Measurements from ENCODE around the gene PPM1B.
"Not testable (repeated sequence)": the region's sequence is repeated elsewhere in the genome, so short reads cannot be mapped to it uniquely, and the experiment has no call there.

The PPM1B gene

GRCh38 chr2:44168681-44169154 is at the start of gene PPM1B:
Gene PPM1B, plus strand, starts transcription at chr2:44168875. Its CDS starts 32,325 bp downstream, at chr2:44201200.
- peak; percentile 100 for DNase-seq

DNA sequence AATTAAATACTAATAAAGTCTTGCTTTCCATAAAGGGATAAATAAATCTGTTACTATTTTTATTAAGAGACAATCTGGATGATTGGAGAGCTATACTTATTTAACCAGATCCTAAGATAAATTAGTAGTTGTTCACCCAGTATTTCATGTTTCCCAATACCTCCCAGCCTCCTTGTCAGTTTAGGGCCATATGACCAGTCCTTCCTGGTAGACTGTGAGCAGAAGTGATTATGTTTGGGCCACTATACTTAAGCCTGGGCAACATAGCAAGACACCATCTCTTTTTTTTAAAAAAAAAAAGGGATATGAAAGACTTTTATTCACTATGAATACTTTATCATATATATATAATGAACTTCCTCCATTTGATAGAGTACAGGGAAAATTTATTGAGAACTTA is 48.8 kb upstream of the PPM1B start:
- DNase-seq = no peak

DNA sequence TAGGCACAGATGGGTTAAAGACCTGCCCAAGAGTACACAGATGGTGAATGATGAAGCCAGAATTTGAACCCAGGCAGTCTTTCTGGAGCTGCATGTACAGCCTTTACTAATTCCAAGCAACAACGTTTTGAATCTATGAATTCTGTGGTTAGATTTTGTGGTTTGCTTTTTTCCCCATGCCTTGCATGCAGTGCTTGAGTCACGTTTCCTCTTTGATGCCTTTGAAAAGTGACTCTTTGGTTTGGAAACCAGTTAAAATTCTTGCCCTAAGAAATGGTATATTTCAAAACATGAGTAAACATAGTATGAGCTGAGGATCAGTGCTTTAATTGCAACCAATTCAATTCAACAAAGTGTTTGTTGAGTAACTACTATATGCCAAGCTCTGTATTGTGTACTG is 48.2 kb upstream of the PPM1B start:
- no peak for DNase-seq

DNA sequence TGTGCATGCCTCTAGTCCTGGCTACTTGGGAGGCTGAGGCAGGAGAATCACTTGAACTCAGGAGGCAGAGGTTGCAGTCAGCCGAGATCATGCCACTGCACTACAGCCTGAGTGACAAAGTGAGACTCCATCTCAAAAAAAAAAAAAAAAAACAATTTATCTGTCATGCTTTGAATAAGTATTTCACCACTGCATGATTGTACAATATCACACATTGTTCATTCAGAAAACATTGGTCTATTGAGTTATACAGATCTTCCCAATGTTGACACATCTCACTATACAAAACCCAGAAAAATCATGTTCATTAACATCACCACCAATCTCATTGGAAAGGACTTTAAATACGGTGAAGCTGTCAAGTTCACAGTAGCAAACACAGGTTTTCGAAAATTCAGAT is 46.8 kb upstream of the PPM1B start:
- no peak for DNase-seq

- DNase-seq = no peak
Measured at GRCh38 chr2:44124500-44124899, 44.2 kb upstream of the PPM1B start.

GRCh38 chr2:44126106-44126797 is 42.4 kb upstream of the PPM1B start:
- DNase-seq = no peak

- DNase-seq = no peak
Measured at GRCh38 chr2:44130441-44130840, 38.2 kb upstream of the PPM1B start.

DNA sequence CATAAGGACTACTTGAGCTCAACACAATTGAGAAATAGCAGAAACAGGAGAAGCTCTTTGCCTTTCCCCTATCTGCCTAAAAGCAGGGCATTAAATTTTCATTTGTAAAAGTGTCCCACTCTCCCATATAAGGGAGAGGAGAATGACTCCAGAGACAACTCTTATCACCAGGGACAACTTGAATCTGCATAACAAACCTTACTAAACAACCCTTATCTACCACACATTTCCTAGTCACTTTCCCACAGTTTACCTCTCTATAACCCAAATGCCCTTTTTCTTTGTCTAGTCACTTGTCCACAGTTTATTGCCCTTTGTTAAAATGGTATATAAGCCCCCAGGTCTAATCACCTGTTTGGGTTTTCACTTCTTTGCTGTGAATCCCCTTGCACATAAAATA is 37.5 kb upstream of the PPM1B start:
- no peak for DNase-seq

- not testable (repeated sequence) for DNase-seq
Measured at GRCh38 chr2:44133602-44134001, 35.1 kb upstream of the PPM1B start.

- no peak for DNase-seq
Measured at GRCh38 chr2:44134848-44135247, 33.8 kb upstream of the PPM1B start.

GRCh38 chr2:44135296-44135695 is 33.4 kb upstream of the PPM1B start:
- DNase-seq = no peak

DNA sequence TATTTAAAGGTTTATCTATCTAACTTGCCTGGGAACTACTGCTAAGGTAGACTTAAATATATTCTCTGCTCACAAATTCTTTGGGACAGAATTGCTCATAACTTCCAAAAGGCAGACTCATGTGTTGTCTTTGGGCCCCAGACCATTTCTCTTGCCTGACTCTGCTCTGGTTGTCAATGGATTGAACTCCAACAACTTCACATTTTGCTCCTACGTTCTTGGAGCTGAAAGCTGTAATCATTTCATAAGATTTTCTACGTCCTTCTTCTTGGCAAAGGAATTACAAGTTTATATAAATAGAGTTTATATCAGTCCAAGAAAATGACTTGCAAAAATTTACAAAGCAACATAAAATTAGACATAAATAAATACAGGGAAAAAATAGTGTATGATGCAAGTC is 32.9 kb upstream of the PPM1B start:
- DNase-seq = no peak

DNA sequence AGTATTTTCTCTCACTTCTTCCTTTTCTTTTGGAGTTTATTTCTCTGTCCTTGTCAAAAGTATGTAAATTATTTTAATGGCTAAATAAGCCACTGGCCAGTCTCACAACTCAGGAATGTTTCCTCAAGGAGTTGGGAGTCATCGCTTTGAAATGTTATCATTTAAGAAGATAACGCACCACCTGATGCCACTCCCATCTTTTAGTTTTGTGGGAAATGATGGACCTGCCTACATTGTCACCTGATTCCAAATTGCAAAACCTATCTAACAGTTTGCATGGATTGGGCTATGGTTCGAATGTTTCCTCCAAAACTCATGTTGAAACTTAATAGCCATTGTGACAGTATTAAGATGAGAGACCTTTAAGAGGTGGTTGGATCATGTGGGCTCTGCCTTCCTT is 32.4 kb upstream of the PPM1B start:
- DNase-seq = no peak

DNA sequence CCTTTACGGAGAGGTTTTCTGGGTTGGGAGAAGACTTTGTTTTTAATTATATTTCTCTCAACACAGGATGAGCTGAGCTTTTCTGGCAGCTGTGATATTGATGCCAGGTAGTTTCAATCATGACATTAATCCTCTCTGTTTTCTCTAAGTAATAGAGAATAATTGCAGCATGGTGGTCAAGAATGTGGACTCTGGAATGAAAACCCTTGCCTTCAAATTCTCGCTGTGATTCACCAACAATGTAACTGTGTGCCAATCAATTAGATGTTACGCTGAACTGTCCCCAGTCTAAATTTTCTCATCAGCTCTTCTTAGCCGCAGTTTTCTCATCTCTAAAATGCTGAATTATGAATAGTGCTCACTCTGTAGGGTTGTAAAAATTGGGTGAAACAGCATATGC is 31.6 kb upstream of the PPM1B start:
- DNase-seq = no peak

DNA sequence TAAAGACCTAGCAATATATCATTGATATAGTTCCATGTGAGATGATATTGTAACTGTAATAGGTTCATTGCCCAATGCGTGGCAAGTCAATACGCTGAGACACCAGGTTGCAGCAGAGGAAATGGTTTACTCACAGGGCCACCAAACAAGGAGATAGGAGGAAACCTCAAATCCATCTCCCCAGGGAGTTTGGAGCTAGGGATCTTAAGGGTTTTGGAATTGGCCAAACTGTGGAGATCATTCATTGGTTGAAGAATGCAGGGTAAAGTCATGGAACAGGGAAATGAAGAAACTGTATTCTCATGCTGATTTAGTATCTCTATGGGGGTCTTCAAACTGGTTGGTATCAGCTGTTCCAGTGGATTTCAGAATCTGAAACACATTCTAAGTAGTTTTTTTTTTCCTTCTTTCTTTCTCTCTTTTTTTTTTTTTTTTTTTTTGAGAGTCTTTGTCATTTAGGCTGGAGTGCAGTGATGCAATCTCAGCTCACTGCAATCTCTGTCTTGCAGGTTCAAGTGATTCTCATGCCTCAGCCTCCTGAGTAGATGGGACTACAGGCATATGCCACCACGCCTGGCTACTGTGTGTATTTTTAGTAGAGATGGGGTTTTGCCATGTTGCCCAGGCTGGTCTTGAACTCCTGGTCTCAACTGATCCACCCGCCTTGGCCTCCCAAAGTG is 30.7 kb upstream of the PPM1B start:
- DNase-seq = no peak

DNA sequence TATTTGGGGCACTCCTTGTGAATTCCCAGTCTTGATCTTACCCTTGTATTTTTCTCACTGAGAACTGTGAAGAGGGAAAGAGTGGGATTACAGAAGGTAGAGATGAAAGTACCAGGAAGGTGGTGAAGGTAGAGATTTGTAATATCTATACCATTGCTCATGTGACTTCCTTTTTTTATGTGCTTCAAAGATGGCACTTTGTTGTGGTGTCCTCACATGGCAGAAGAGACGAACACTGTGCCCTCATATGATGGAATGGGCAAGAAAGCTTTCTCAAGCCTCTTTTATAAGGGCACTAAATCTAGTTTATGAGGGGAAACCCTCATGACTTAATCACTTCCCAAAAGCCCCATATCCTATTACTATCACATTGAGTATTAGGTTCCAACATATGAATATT is 28.9 kb upstream of the PPM1B start:
- DNase-seq = no peak

DNA sequence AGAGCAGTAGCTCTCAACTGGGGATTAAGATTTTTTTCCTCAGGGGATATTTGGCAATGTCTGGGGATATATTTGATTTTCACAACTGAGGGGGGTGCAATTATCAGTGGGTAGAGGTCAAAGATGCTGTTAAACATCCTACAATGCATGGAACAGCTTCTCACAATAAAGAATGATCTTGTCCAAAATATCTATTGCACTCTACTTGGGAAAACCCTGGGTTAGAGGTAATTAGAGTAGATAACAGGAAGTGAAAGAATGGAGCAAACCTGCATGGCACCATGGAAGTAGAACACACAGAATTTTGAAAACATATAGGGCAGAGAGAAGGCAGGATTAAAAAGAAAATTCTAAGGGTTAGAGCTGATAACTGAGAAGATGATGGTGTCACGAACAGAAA is 26.4 kb upstream of the PPM1B start:
- DNase-seq = no peak

- no peak for DNase-seq
Measured at GRCh38 chr2:44143701-44144100, 25.0 kb upstream of the PPM1B start.

- no peak for DNase-seq
Measured at GRCh38 chr2:44148999-44149398, 19.7 kb upstream of the PPM1B start.

DNA sequence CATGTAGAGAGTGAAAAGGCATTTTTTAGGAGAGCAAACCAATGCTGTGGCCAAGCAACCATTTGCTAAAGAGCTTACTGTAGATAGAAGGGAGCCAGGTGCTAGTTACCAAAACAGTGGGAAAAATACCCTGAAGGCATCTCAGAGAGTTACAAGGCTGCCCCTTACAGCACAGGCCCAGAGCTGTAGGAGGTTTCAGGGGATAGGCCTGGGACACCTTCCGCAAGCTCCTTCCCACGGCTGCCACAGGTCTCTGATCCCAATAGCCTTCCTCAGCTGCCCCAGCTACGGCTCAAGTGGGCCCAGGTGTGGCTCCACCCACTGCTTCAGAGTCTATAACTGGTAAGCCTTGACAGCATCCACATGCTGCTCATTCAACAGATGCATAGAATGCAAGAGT is 18.2 kb upstream of the PPM1B start:
- DNase-seq = no peak

DNA sequence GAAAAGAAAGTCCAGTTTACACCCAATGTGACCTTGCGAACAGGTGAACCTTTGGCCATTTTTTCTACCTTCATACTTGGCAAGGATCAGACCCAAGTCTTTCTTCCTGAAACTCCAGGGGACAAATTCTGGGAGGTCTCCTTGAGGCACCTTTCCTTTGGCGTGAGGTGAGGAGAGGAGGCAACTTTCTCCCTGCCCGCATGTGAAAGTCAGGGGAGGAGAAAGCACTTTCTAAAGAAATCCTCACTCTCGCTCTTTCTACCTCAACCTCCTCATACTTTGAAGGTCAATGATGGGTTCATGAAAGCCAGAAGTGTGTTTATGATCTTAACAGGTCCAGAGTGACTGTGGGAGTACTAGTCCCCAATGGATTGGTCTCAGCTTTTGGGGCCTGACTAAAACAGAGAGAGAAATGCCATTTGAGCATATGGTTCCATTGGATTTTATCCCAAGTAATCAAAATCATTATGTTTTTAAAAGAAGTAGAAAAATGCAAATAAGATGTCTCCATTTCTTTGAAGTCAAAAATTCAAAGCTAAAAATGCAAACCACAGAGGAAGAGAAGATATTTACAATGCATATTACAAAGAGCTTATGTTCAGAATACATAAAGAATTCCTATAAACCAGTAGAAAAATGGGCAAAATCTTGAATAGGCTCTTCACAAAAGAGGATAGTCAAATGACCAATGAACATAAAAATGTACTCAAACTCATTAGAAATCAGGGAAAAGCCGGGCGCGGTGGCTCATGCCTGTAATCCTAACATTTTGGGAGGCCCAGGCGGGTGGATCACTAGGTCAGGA is 15.6 kb upstream of the PPM1B start:
- DNase-seq = no peak

DNA sequence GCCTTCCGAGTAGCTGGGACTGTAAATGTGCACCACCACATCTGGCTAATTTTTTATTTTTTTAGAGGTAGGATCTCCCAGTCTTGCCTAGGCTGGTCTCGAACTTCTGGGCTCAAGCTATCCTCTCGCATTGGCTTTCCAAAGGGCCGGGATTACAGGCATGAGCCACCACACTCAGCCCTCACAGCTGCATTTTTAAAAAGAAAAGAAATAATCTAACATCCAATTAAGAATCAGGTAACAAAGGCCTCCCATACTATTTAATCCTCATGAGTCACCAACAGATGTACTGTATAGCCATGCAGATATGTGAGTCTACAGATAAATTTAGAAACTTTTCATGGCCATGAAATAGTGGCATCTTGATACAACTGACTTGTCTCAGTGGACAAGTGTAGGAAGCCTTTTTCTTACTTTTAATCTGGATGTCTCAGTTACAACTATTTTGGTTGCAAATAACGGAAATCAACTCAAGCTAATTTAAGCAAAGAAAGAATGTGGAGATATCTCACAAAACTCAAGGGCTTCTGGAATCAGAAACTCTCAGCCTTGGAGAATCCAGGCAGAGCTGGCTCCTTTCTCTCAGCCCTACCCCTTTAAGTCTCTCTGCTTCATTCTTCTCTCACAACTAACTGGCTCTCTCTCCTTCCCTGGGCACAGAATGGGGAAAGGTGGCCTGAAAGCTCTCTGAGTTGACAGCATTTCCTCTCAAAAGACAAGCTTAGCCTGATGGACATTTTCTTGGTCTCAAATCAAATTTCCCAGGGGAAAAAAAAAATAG is 12.8 kb upstream of the PPM1B start:
- DNase-seq = no peak

GRCh38 chr2:44163777-44164176 is 4.9 kb upstream of the PPM1B start:
- no peak for DNase-seq
